ENCODE data around the gene RAP1A.

Gene RAP1A

GRCh38 chr1:111639602-111640198, 20.1 kb downstream of the RAP1A start:
- Histone ChIP-seq H2AFZ (ENCODE audit: low read depth, low read length) (no peak overlapping the region), H3K36me3 (ENCODE audit: control insufficient read depth in 1 of 2, insufficient read depth in 2 of 2, low read depth in 1 of 2, low read length in 2 of 2) (peaks cover 0 to 8% of the 10 kb centered on the region in 2 experiments), H3K27ac (ENCODE audit: low read length, poor library complexity, severe bottlenecking) (no peak overlapping the region), H3K27me3 (ENCODE audit: control insufficient read depth in 1 of 2, insufficient read depth in 1 of 2, low read length in 2 of 2) (no peaks in the 10 kb centered on the region), H3K14ac (ENCODE audit: low read length in 2 of 2) (no peak overlapping the region), H3K4me3 (ENCODE audit: insufficient read depth in 1 of 2, low read depth in 1 of 2, low read length in 2 of 2) (no peak overlapping the region), H3K9ac (ENCODE audit: low read length) (no peak overlapping the region), H3K4me1 (ENCODE audit: control insufficient read depth, insufficient read depth, low read depth, low read length) (no peaks in the 10 kb centered on the region), H4K8ac (ENCODE audit: low read length) (no peak overlapping the region), H3K18ac (ENCODE audit: low read depth in 1 of 2, low read length in 2 of 2) (no peak overlapping the region), H2BK120ac (ENCODE audit: low read depth, low read length) (no peak overlapping the region), H3K4ac (ENCODE audit: low read depth in 1 of 2, low read length in 2 of 2) (no peak overlapping the region), H2BK15ac (ENCODE audit: low read depth, poor library complexity, severe bottlenecking) (no peak overlapping the region), H2AK5ac (ENCODE audit: low read length, severe bottlenecking) (no peak overlapping the region), H3K9me3 (ENCODE audit: control insufficient read depth, low read length) (no peaks in the 10 kb centered on the region), H3K79me1 (replicated peaks; ENCODE audit: low read length, poor library complexity, severe bottlenecking) (peaks cover 17% of the 10 kb centered on the region), H2BK5ac (ENCODE audit: low read depth, low read length, poor library complexity, severe bottlenecking) (no peak overlapping the region), H2BK12ac (ENCODE audit: low read length in 2 of 2) (no peak overlapping the region), H4K91ac (ENCODE audit: low read length) (no peak overlapping the region), H3K4me2 (ENCODE audit: low read length, poor library complexity, severe bottlenecking) (no peak overlapping the region), H3K23ac (ENCODE audit: low read length in 2 of 2) (no peak overlapping the region)
- WGBS: 42% methylated on average over 1 of the region's 3 CpGs
- DNase-seq: no peak

GRCh38 chr1:111643097-111643496, 23.5 kb downstream of the RAP1A start:
- Histone ChIP-seq H2BK12ac (ENCODE audit: low read length in 2 of 2) (no peak overlapping the region), H2BK15ac (ENCODE audit: low read depth, poor library complexity, severe bottlenecking) (no peak overlapping the region), H3K4me2 (ENCODE audit: low read length, poor library complexity, severe bottlenecking) (no peak overlapping the region), H3K4ac (ENCODE audit: low read depth in 1 of 2, low read length in 2 of 2) (no peak overlapping the region), H3K14ac (ENCODE audit: low read length in 2 of 2) (no peak overlapping the region), H2BK120ac (ENCODE audit: low read depth, low read length) (no peak overlapping the region), H3K79me1 (replicated peaks; ENCODE audit: low read length, poor library complexity, severe bottlenecking) (peaks cover 18% of the 10 kb centered on the region), H3K36me3 (ENCODE audit: control insufficient read depth in 1 of 2, insufficient read depth in 2 of 2, low read depth in 1 of 2, low read length in 2 of 2) (peaks cover 0 to 8% of the 10 kb centered on the region in 2 experiments), H3K9ac (ENCODE audit: low read length) (no peak overlapping the region), H3K4me1 (ENCODE audit: control insufficient read depth, insufficient read depth, low read depth, low read length) (no peaks in the 10 kb centered on the region), H4K91ac (ENCODE audit: low read length) (no peak overlapping the region), H3K27ac (ENCODE audit: low read length, poor library complexity, severe bottlenecking) (no peak overlapping the region), H2BK5ac (ENCODE audit: low read depth, low read length, poor library complexity, severe bottlenecking) (no peak overlapping the region), H2AK5ac (ENCODE audit: low read length, severe bottlenecking) (no peak overlapping the region), H3K23ac (ENCODE audit: low read length in 2 of 2) (no peak overlapping the region), H2AFZ (ENCODE audit: low read depth, low read length) (no peak overlapping the region), H3K4me3 (ENCODE audit: insufficient read depth in 1 of 2, low read depth in 1 of 2, low read length in 2 of 2) (no peak overlapping the region), H4K8ac (ENCODE audit: low read length) (no peak overlapping the region), H3K18ac (ENCODE audit: low read depth in 1 of 2, low read length in 2 of 2) (no peak overlapping the region), H3K27me3 (ENCODE audit: control insufficient read depth in 1 of 2, insufficient read depth in 1 of 2, low read length in 2 of 2) (no peaks in the 10 kb centered on the region), H3K9me3 (ENCODE audit: control insufficient read depth, low read length) (no peaks in the 10 kb centered on the region)
- DNase-seq: no peak
- 50% methylated on average over 1 of the region's 2 CpGs for WGBS

GRCh38 chr1:111643696-111644095, 24.1 kb downstream of the RAP1A start:
- WGBS: 100% methylated on average over 3 of the region's 3 CpGs
- Histone ChIP-seq H2BK15ac (ENCODE audit: low read depth, poor library complexity, severe bottlenecking) (no peak overlapping the region), H2BK12ac (ENCODE audit: low read length in 2 of 2) (no peak overlapping the region), H3K4me2 (ENCODE audit: low read length, poor library complexity, severe bottlenecking) (no peak overlapping the region), H3K4me1 (ENCODE audit: control insufficient read depth, insufficient read depth, low read depth, low read length) (peaks cover 3% of the 10 kb centered on the region), H2BK120ac (ENCODE audit: low read depth, low read length) (no peak overlapping the region), H3K27ac (ENCODE audit: low read length, poor library complexity, severe bottlenecking) (no peak overlapping the region), H3K9me3 (ENCODE audit: control insufficient read depth, low read length) (no peaks in the 10 kb centered on the region), H2AK5ac (ENCODE audit: low read length, severe bottlenecking) (no peak overlapping the region), H3K9ac (ENCODE audit: low read length) (no peak overlapping the region), H3K14ac (ENCODE audit: low read length in 2 of 2) (no peak overlapping the region), H3K4ac (ENCODE audit: low read depth in 1 of 2, low read length in 2 of 2) (no peak overlapping the region), H3K4me3 (ENCODE audit: insufficient read depth in 1 of 2, low read depth in 1 of 2, low read length in 2 of 2) (no peak overlapping the region), H3K36me3 (ENCODE audit: control insufficient read depth in 1 of 2, insufficient read depth in 2 of 2, low read depth in 1 of 2, low read length in 2 of 2) (peaks cover 6 to 13% of the 10 kb centered on the region in 2 experiments), H3K18ac (ENCODE audit: low read depth in 1 of 2, low read length in 2 of 2) (no peak overlapping the region), H3K27me3 (ENCODE audit: control insufficient read depth in 1 of 2, insufficient read depth in 1 of 2, low read length in 2 of 2) (no peaks in the 10 kb centered on the region), H3K23ac (ENCODE audit: low read length in 2 of 2) (no peak overlapping the region), H3K79me1 (replicated peaks; ENCODE audit: low read length, poor library complexity, severe bottlenecking) (peaks cover 21% of the 10 kb centered on the region), H4K8ac (ENCODE audit: low read length) (no peak overlapping the region), H4K91ac (ENCODE audit: low read length) (no peak overlapping the region), H2AFZ (ENCODE audit: low read depth, low read length) (no peak overlapping the region), H2BK5ac (ENCODE audit: low read depth, low read length, poor library complexity, severe bottlenecking) (no peak overlapping the region)
- no peak for DNase-seq

GRCh38 chr1:111644506-111644905, 24.9 kb downstream of the RAP1A start:
- Histone ChIP-seq H3K9ac (ENCODE audit: low read length) (no peak overlapping the region), H3K4me2 (ENCODE audit: low read length, poor library complexity, severe bottlenecking) (no peak overlapping the region), H3K23ac (ENCODE audit: low read length in 2 of 2) (no peak overlapping the region), H4K91ac (ENCODE audit: low read length) (no peak overlapping the region), H3K9me3 (ENCODE audit: control insufficient read depth, low read length) (no peaks in the 10 kb centered on the region), H2AK5ac (ENCODE audit: low read length, severe bottlenecking) (no peak overlapping the region), H2BK12ac (ENCODE audit: low read length in 2 of 2) (no peak overlapping the region), H4K8ac (ENCODE audit: low read length) (no peak overlapping the region), H3K18ac (ENCODE audit: low read depth in 1 of 2, low read length in 2 of 2) (no peak overlapping the region), H3K4me3 (ENCODE audit: insufficient read depth in 1 of 2, low read depth in 1 of 2, low read length in 2 of 2) (no peak overlapping the region), H3K79me1 (replicated peaks; ENCODE audit: low read length, poor library complexity, severe bottlenecking) (peaks cover 28% of the 10 kb centered on the region), H2BK120ac (ENCODE audit: low read depth, low read length) (no peak overlapping the region), H2BK5ac (ENCODE audit: low read depth, low read length, poor library complexity, severe bottlenecking) (no peak overlapping the region), H3K4ac (ENCODE audit: low read depth in 1 of 2, low read length in 2 of 2) (no peak overlapping the region), H3K27ac (ENCODE audit: low read length, poor library complexity, severe bottlenecking) (no peak overlapping the region), H2BK15ac (ENCODE audit: low read depth, poor library complexity, severe bottlenecking) (no peak overlapping the region), H3K4me1 (ENCODE audit: control insufficient read depth, insufficient read depth, low read depth, low read length) (peaks cover 5% of the 10 kb centered on the region), H3K27me3 (ENCODE audit: control insufficient read depth in 1 of 2, insufficient read depth in 1 of 2, low read length in 2 of 2) (no peaks in the 10 kb centered on the region), H3K36me3 (ENCODE audit: control insufficient read depth in 1 of 2, insufficient read depth in 2 of 2, low read depth in 1 of 2, low read length in 2 of 2) (peaks cover 13 to 14% of the 10 kb centered on the region in 2 experiments), H3K14ac (ENCODE audit: low read length in 2 of 2) (no peak overlapping the region), H2AFZ (ENCODE audit: low read depth, low read length) (no peak overlapping the region)
- 100% methylated on average over 1 of the region's 1 CpG for WGBS
- DNase-seq: no peak

All from mesenchymal stem cell (in vitro differentiated cells and primary cell).